DOHH2 (cell line): ENCODE results near the gene AK9.

Source experiments
- H3F3A ChIP-seq: fragments of 200-600 bp; sonication (generic), shearing (Covaris generic); 2 replicates; pipeline ENCODE4 v1.6.0; 2016; ENCODE audit warnings: antibody characterized with exemption, mild to moderate bottlenecking; ENCODE audit not compliant: control insufficient read depth, insufficient read depth
- H3K27ac ChIP-seq: fragments of 200-600 bp; sonication (generic); 2 replicates; pipeline ENCODE4 v1.5.1; 2014; ENCODE audit warnings: low read depth, mild to moderate bottlenecking, low read length, moderate library complexity
- H3K27me3 ChIP-seq: fragments of 200-600 bp; sonication (generic); 2 replicates; pipeline ENCODE4 v1.6.1; 2014; ENCODE audit warnings: mild to moderate bottlenecking, low read length, mixed read lengths; ENCODE audit not compliant: control insufficient read depth
- H3K36me3 ChIP-seq: fragments of 200-600 bp; sonication (generic); 2 replicates; pipeline ENCODE4 v1.6.1; 2014; ENCODE audit warnings: mild to moderate bottlenecking, low read length, moderate library complexity, mixed read lengths; ENCODE audit not compliant: control insufficient read depth
- H3K4me1 ChIP-seq: fragments of 200-600 bp; sonication (generic); 2 replicates; pipeline ENCODE4 v1.6.1; 2014; ENCODE audit warnings: mild to moderate bottlenecking, low read length, mixed read lengths; ENCODE audit not compliant: control insufficient read depth
- H3K4me2 ChIP-seq: fragments of 200-600 bp; sonication (generic); 2 replicates; pipeline ENCODE4 v1.6.0; 2014; ENCODE audit warnings: mild to moderate bottlenecking, low read length, moderate library complexity
- H3K4me3 ChIP-seq: fragments of 200-600 bp; sonication (generic); 2 replicates; pipeline ENCODE4 v1.5.1; 2014; ENCODE audit warnings: mild to moderate bottlenecking, low read length, mixed read lengths
- H3K79me2 ChIP-seq: fragments of 200-600 bp; sonication (generic); 2 replicates; pipeline ENCODE4 v1.6.1; 2014; ENCODE audit warnings: mild to moderate bottlenecking, low read length, mixed read lengths; ENCODE audit not compliant: control insufficient read depth
- H3K9me2 ChIP-seq: fragments of 200-600 bp; sonication (generic); replicated peaks from 2 replicates; pipeline ENCODE4 v1.6.1; 2014; ENCODE audit warnings: mild to moderate bottlenecking, low read length, mixed read lengths; ENCODE audit not compliant: control insufficient read depth
- H3K9me3 ChIP-seq: fragments of 200-600 bp; sonication (generic); 2 replicates; pipeline ENCODE4 v1.6.1; 2014; ENCODE audit warnings: antibody characterized with exemption, low read length, mixed read lengths; ENCODE audit not compliant: control insufficient read depth, insufficient read depth
- H4K20me1 ChIP-seq: fragments of 200-600 bp; sonication (generic); 2 replicates; pipeline ENCODE4 v1.6.0; 2014; ENCODE audit warnings: low read depth, mild to moderate bottlenecking, antibody characterized with exemption, low read length, moderate library complexity; ENCODE audit not compliant: control insufficient read depth, insufficient read depth
- EZH2phosphoT487 ChIP-seq: fragments of 200-600 bp; sonication (generic); IDR thresholded peaks from 2 replicates; pipeline ENCODE4 v1.6.1; 2017; ENCODE audit warnings: borderline replicate concordance, mild to moderate bottlenecking, antibody characterized with exemption, low read length, moderate library complexity, mixed read lengths
- TF ChIP-seq, protein P1 (sequence below): fragments of 200-600 bp; sonication (generic); IDR thresholded peaks from one replicate; pipeline ENCODE4 v1.5.1; 2014; ENCODE audit warnings: antibody characterized with exemption, mild to moderate bottlenecking, low read depth, low read length; ENCODE audit not compliant: poor library complexity, severe bottlenecking

The AK9 gene

DNA sequence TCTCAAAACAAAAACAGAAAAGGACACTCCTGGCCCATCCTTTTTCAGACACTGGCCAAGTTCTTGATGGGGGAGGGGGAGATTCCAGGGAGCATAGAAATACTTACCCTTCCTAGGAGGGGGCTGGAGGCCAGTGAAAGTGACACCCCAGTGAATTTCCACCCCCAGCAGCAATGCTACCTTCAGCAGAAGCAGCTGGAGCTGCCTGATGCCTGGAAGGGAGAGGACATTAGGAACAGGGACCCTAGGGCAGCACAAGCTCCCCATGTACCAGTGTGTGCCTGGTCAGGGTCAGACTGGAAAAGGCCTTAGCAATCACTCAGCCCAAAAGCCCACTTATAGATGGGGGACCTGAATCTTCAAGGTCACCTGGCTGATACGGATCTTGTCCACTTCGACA is 237.8 kb downstream of the AK9 start:
- H3K36me3 ChIP-seq = peaks cover 42% of the 10 kb centered on the region
- H3K4me2 ChIP-seq = peak overlapping the region; percentile 84
- no peak overlapping the region for H3K27ac ChIP-seq
- H3F3A ChIP-seq = peaks cover 21% of the 10 kb centered on the region
- H3K4me3 ChIP-seq = no peak overlapping the region; the same call in 1 of the 2 replicates
- H3K9me3 ChIP-seq = no peaks in the 10 kb centered on the region
- H4K20me1 ChIP-seq = no peaks in the 10 kb centered on the region
- no peaks in the 10 kb centered on the region for H3K9me2 ChIP-seq
- peaks cover 70% of the 10 kb centered on the region for H3K4me1 ChIP-seq
- TF ChIP-seq, protein P1, sequence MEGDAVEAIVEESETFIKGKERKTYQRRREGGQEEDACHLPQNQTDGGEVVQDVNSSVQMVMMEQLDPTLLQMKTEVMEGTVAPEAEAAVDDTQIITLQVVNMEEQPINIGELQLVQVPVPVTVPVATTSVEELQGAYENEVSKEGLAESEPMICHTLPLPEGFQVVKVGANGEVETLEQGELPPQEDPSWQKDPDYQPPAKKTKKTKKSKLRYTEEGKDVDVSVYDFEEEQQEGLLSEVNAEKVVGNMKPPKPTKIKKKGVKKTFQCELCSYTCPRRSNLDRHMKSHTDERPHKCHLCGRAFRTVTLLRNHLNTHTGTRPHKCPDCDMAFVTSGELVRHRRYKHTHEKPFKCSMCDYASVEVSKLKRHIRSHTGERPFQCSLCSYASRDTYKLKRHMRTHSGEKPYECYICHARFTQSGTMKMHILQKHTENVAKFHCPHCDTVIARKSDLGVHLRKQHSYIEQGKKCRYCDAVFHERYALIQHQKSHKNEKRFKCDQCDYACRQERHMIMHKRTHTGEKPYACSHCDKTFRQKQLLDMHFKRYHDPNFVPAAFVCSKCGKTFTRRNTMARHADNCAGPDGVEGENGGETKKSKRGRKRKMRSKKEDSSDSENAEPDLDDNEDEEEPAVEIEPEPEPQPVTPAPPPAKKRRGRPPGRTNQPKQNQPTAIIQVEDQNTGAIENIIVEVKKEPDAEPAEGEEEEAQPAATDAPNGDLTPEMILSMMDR = no peak
- no peak for TF ChIP-seq EZH2phosphoT487
- peaks cover 23% of the 10 kb centered on the region for H3K79me2 ChIP-seq
- no peaks in the 10 kb centered on the region for H3K27me3 ChIP-seq

DNA sequence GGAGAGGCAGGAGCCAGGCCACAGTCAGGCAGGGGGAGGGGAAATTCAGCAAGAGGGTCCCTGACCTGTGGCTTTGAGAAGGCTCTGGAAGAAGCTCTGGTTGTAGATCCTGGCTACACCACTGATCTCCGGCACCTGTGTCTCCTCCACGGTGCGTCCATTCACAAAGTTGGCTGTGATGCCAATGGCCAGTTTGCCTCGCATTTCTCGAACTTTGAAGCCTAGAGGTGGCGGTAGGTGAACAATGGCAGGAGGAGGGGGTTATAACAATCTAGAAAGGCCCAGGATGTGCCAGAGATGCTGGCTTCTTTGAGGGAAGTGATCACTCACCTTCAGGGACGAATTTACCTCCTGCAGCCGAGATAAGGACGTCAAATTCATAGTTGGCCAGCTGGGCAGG is 238.8 kb downstream of the AK9 start:
- H3K9me3 ChIP-seq = no peaks in the 10 kb centered on the region
- TF ChIP-seq EZH2phosphoT487 = no peak
- TF ChIP-seq, protein P1 = no peak
- H3K4me2 ChIP-seq = no peak overlapping the region
- H3K79me2 ChIP-seq = peaks cover 23% of the 10 kb centered on the region
- H4K20me1 ChIP-seq = no peaks in the 10 kb centered on the region
- H3K9me2 ChIP-seq = no peaks in the 10 kb centered on the region
- H3K27ac ChIP-seq = no peak overlapping the region; the same call in 1 of the 2 replicates
- no peaks in the 10 kb centered on the region for H3K27me3 ChIP-seq
- H3K4me3 ChIP-seq = no peak overlapping the region
- peaks cover 44% of the 10 kb centered on the region for H3K36me3 ChIP-seq
- peaks cover 11% of the 10 kb centered on the region; the same call in 1 of the 2 replicates for H3F3A ChIP-seq
- peaks cover 67% of the 10 kb centered on the region for H3K4me1 ChIP-seq

DNA sequence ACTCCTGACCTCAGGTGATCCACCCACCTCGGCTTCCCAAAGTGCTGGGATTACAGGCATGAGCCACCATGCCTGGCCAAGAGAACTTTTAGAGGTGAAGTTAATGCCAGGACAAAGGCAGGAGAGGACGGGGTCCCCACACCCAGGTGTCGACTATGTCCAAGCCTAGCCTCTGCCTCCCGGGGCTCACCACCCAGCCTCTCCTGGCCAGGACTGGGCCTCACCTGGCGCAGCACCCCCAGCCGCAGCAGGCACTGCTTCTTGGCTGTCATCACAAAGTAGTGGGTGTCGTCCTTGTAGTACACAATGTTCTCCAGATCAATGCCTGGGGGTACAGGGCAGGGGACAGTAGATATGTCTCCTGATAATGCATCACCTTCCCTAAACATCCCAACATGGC is 239.6 kb downstream of the AK9 start:
- H3K9me3 ChIP-seq = no peaks in the 10 kb centered on the region
- TF ChIP-seq, protein P1 = no peak
- no peak for TF ChIP-seq EZH2phosphoT487
- H4K20me1 ChIP-seq = no peaks in the 10 kb centered on the region
- H3F3A ChIP-seq = 0 out of 2 replicates have a peak, but pooled peaks cover 6% of the 10 kb centered on the region
- no peak overlapping the region for H3K4me2 ChIP-seq
- no peaks in the 10 kb centered on the region for H3K27me3 ChIP-seq
- H3K27ac ChIP-seq = no peak overlapping the region
- peaks cover 58% of the 10 kb centered on the region for H3K4me1 ChIP-seq
- H3K4me3 ChIP-seq = no peak overlapping the region
- H3K79me2 ChIP-seq = peaks cover 15% of the 10 kb centered on the region
- H3K36me3 ChIP-seq = peaks cover 50% of the 10 kb centered on the region
- H3K9me2 ChIP-seq = no peaks in the 10 kb centered on the region

DNA sequence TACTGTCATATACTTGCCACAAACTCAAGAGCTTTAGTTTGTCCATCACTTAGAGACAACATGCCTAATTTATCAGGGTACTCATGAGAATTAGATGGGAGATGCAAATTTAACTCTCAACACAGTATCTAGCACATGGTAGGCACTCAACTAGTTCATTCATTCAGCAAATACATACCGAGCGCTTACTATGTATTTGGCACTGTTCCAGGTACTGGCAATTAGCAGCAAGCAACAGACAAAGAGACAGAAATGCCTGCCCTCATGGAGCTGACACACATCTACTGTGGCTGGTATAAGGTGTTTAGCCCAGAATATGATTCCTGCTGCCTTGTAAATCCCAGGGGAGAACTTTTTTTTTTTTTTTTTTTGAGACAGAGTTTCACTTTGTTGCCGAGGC is 240.2 kb downstream of the AK9 start:
- TF ChIP-seq, protein P1 = no peak
- no peak for TF ChIP-seq EZH2phosphoT487
- H3K27ac ChIP-seq = no peak overlapping the region
- H3K79me2 ChIP-seq = peaks cover 14% of the 10 kb centered on the region
- H3K27me3 ChIP-seq = no peaks in the 10 kb centered on the region
- H3K36me3 ChIP-seq = peaks cover 55% of the 10 kb centered on the region
- H3K4me3 ChIP-seq = no peak overlapping the region
- H3K9me2 ChIP-seq = no peaks in the 10 kb centered on the region
- no peaks in the 10 kb centered on the region for H3K9me3 ChIP-seq
- H3K4me1 ChIP-seq = peaks cover 55% of the 10 kb centered on the region
- no peak overlapping the region for H3K4me2 ChIP-seq
- 0 out of 2 replicates have a peak, but pooled peaks cover 5% of the 10 kb centered on the region for H3F3A ChIP-seq
- no peaks in the 10 kb centered on the region for H4K20me1 ChIP-seq
